ENCODE results near the gene EVA1C.
"Not testable (repeated sequence)": the region's sequence is repeated elsewhere in the genome, so short reads cannot be mapped to it uniquely, and the experiment has no call there.

Gene EVA1C

DNA sequence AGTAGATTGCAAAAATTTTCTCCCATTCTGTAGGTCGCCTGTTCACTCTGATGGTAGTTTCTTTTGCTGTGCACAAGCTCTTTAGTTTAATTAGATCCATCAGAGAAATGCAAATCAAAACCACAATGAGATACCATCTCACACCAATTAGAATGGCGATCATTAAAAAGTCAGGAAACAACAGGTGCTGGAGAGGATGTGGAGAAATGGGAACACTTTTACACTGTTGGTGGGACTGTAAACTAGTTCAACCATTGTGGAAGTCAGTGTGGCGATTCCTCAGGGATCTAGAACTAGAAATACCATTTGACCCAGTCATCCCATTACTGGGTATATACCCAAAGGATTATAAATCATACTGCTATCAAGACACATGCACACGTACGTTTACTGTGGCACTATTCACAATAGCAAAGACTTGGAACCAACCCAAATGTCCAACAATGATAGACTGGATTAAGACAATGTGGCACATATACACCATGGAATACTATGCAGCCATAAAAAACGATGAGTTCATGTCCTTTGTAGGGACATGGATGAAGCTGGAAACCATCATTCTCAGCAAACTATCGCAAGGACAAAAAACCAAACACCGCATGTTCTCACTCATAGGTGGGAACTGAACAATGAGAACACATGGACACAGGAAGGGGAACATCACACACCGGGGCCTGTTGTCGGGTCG lies 21.8 kb upstream of the EVA1C start:
- not testable (repeated sequence) for DNase-seq (ENCODE audit: low read depth)

DNA sequence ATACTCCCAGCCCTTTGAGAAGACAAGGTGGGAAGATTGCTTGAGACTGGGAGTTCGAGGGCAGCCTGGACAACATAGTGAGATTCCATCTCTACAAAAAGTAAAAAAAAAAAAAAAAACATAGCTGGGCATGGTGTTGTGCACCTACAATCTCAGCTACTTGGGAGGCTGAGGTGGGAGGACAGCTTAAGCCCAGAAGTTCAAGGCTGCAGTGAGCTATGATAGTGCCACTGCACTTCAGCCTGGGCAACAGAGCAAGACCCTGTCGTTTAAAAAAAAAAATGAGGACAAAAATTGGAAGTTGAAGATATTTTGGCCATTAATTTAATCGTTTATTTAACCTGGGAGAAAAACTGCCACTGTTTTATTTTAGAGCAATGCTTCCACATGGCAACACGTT lies 20.8 kb upstream of the EVA1C start:
- no peak for DNase-seq (ENCODE audit: low read depth)

DNA sequence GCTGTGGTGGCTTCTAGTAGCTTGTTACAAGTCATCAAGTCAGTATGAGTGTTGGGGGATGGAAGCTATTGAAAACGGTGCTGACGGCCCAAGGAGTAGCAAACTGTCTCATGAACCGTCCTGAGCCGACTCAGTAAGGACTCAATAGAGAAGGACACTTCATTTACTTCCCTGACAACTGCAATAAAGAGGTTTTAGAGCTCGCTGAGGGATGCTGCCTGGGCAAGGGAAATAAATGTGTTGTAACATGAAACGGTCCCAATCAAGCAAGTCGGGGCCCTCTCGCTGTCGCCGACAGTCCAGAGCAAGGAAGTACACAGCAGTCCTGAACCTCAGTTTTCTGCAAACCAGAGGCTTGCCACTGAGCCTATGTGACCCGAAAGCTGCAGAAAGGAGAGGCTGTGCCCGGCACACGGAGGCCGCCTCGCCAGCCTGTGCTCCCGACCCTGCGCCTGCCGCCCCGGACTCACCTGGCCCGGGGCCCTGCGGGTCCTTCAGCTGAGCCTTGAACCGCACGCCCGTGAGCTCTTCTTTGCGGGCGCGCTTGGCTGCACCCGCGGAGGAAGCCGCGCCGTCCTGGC lies 20.1 kb upstream of the EVA1C start:
- DNase-seq (ENCODE audit: low read depth) = no peak

DNA sequence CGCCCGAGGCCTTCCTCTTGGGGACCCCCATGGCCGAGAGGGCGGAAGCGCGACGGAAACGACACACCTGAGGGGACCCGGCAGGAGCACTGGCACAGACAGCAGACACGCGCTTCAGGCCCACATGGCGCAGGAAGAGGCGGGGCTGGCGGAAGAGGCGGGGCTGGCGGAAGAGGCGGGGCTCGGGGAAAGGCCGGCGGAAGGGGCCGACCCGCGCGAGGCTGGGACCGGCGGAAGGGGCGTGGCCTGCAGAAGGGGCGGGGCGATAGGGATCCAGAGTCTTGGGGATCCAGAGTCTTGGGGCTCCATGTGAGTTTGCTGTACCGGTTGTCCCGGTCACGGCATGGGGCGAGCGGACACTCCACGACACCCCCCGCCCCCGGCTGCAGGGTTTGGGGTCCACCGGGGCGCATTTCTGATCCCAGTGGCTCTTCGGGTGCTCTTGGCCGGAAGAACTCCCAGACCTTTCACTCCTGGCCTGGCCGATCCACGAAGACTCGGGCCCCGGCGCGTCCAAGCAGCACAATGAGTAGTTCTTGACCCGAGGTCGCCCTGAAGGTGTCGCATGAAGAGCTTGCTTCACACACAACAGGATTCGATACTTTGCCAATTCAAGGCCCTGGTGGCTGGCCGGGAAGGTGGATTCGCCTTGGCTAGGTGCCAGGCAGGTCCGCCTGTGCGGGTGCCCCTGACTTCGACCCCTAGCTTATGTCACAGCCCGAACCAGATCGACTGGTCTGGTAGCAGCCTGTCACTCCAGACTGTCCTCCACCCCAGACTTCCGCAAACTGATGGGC lies 19.4 kb upstream of the EVA1C start, which contains the start of gene URB1:
Gene URB1 (minus strand): TSS at position 133 of the 797 bp plus-strand sequence. CDS start 102 bp downstream, at position 31.
- DNase-seq (ENCODE audit: low read depth) = peak; percentile 96

DNA sequence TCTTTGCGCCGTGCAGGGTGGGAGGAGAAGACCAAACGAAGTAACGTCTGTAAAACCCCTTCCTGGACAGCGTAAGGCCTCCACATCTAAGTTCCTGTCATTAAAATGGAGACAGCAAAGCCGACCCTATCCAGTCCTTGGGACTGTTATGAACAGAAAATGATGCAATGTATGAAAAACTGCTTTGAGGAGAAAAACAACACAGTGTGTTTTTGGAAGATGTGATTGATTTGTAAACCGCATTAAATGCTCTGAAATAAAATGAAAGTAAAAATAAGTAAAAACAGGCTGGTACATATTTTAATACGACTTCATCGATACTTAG lies 18.9 kb upstream of the EVA1C start:
- DNase-seq (ENCODE audit: low read depth) = no peak

DNA sequence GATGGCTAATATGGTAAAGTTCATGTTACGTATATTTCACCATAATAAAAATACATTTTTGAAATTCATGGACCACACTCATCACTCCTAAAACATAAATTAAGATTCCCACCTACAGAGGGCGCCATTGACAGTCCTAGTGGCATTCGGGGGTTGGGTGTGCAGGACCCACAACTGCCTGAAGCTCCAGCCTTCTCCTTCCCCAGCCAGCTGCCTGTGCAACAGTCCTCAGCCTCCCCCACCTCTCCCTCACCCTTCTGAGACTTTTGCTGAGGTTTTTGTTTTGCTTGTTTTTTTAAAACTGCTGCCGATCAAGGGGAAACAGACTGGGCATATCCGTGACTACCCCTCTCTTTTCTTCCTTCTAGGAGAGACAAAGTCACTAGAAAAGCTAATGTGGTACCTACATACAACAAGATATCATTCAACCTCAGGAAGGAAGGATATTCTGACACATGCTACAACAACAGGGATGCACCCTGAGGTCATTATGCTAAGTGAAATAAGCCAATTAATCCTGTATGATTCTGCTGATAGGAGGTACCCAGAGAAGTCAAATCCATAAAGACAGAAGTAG lies 9.2 kb upstream of the EVA1C start:
- no peak for DNase-seq (ENCODE audit: low read depth)

DNA sequence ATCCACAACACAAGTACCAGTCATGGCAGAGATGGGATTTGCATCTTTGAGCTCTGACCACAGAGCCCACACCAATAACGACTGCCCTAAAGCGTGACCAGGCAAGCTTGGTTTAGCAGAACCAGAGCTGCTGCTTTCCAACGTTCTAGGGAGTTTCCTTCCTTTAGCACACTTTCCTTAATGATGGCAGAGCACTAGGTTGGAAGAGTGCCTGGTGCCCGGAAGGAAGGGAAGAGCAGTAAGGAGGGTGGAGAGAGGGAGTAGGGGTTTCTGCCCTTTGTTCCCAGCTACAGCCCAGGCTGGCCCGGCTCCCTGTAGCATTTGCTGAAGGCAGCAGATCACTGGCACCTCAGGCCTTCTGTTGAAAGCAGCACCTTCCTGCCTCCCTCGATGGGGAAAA lies 6.1 kb upstream of the EVA1C start:
- DNase-seq (ENCODE audit: low read depth) = no peak

DNA sequence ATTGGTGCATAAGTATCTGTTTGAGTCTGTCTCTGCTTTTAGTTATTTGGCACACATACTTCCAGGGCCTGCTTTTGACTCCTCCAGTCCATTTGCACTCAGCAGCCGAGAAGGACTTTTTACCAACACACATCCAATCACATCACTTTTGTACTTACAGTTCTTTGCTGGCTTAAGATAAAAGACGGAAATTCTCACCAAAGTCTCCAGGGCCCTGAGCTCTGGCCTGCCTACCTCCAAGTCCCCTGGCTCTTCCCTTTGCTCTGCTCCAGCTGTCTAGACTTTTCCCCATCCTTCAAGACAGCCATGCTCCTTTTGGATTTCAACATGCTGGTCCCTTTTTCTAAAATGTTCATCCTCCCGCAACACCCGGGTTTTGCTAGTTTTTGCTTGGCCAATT lies 2.2 kb upstream of the EVA1C start:
- DNase-seq (ENCODE audit: low read depth) = no peak

DNA sequence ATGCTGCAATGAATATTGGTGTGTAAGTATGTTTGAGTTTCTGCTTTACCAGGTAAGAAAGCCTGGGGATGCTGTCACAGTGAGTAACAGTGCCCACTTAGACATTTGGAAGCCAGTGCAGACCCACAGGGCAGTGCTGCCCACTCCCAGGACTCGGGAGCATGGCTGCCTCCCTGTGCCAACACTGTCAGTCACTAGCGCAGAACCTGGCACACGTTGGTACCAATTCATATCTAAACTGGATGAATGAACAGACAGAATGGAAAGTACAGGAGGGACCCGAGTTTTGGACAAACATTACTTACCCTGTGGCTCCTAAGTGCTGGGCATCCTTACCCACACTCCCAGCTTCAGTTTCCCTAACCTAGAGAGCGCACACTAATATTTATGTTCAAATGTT lies 1.6 kb upstream of the EVA1C start:
- DNase-seq (ENCODE audit: low read depth) = no peak

DNA sequence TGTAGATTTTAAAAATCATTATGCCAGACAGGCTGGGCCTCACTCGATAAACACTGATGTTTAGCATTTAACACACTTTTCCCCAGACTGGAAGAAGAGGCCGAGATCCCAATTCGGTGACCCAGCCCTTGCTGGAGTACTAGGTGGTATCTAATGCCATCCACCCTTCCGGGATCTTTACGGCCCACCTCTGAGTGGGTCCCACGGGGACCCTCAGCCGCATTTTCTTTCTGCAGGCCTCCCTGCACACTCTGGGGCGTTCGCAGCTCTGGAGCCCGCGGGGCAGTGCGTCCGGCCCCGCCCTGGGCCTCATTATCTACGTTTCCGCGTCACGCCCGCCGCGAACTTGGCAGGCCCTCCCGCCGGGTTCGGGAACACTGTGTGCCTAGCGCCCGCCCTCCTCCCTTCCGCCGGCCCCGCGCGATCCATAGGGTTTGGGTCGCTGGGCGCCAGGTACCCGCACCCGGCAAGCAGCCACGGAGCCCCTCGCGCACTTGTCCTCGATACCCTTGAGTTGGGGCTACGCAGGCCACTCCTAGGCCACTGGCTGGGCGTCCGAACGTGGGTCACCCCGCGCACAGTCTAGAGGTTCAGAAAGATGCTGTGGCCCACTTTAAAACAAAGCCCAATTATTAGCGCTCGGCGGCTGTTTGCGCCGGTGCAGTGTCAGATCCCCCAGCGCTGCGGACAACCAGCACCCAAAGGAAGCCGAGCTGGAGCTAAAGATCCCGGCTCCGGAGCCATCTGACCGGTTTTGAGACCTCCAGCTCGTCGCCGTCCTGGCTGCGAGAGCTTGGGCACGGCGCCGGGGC lies 950 bp upstream of the EVA1C start:
- DNase-seq (ENCODE audit: low read depth) = peak; percentile 46

DNA sequence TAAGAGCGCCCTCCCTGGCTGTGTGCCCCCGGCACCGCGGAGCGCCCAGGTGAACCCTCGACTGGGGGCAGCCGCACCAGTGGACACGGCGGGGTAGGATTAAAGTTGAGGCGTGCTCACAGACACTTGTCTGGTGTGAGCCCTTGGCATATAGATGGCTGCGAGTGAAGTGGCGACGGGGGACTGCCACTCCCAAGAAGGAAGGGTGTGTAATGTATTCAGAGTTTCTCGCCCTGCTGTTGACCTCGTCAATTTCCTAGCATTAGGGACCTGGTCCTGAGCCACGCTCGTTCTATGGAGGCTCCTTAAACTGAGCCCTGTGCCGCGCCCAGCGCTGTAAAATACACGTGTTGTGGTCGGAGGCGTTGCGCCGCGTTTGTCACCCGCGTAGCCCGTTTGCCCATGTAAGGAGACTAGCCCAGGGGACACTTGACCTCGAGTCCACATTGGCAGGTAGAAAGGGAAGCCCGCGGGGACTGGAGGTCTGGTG lies 554 bp downstream of the EVA1C start:
- DNase-seq (ENCODE audit: low read depth) = no peak

DNA sequence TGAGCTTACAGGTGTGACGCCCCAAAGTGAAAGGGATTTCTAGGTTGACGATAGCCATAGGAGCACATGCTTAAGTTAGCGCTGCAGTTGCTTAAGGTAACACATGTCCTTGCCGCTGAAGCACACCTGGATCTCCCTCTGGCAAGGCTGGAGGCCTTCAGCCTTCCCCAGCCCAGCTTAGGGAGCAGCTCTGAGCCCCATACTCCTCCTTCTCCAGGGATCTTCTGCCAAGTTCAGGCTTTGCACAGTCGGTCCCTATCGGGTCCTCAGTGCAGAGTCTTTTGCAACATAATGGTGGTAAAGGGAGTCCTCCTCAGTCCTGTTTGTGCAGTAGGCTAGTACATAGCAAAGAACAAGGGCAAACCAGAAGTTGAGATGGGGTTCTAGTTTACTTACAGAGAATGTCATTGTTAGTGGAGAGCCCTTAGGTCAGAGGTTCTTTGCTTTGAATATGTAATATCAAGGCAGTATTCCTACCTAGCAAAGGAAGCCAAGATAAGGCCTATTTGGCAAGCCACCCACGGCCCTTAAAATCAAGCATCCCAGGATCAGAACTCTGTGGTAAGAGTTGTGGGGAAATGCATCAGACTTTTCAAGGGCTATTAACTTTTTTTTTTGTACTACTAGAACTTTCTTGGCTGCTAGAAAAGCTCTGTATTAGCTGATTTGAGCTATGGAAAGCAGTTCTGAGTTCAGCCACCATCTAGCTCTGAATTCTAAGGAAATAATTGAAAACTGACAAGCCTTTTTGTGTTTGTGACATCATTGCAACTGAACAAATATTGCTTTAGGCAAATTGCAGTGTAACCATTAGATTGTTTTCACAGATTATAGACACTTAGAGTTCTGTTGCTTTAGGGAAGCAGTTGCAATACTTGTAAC lies 1.4 kb downstream of the EVA1C start:
- DNase-seq (ENCODE audit: low read depth) = no peak

DNA sequence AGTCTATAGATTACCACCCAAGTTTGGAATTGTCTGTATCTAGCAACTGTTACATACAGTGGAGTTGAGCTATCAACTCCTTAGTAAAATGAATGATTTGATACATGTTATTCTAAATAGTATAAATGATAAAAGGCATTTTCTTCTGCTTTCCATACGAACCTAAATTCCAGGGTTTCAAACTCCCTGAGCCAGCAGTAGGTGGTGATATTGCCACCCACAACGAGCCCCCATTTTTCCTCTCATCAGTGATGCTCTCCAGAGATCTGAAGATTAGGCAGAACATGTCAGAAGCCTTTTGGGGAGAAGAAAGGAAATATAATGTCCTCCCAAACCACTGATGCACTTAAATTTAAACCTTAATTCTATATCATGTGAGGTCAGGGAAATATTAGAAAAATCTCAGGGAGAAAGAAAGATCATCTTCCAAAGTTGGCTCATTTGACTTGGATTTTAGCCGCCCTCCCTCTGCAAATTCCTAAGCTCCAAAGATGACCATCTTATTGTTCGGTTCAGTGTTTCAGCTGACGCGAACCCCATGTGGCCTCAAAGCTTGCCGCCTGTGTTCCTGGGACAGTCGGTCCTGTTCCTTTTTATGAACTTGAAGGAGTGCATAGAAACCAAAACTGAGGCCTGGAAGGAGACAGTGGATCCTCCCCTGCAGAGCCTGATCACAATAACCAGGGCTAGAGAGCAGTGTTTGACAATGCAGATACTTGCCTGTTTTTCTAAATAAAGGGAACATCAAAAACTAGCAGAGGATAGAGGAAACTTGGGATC lies 2.3 kb downstream of the EVA1C start:
- no peak for DNase-seq (ENCODE audit: low read depth)

DNA sequence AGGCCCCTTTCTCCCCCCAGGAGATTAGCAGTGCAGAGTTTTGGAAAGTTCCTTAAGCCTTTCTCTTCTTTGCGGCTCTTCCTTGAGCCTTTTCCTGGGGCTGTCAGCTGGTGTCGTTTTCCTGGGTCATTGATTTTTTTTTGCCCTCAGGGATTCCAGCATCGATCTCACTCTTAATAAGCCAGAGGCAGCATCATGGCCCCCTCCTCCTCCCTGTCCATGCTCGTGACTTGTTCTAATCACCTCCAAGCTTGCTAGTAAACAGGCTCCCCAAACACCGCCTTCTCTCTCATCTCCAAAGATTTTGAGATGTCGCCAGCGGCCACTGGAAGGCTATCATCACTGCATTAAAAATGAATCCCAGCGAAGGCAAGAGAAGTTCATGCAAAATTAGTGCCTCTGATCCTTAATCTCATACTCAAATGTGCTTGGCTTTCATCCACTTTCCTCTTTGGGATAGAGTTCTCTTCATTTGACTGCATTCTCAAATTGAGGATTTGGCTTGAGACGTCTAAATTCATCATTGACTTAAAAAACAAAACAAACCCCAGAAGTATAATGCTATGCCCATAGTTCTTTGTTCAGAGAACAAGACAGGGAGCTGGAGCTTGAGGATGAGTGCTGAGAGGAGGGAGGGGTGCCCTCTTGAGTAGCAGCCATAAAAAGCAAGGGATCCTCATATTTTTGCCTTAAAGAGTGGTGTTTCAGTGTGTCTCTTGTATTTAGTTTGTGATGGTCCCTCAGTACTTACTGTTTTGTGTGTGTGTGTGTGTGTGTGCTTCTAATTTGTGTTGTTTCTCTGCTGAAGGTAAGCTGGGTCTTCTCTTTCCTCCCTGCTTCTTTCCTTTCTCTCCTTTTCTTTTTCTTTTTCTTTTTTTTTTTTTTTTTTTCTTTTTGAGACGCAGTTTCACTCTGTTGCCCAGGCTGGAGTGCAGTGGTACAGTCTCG lies 3.2 kb downstream of the EVA1C start:
- no peak for DNase-seq (ENCODE audit: low read depth)

DNA sequence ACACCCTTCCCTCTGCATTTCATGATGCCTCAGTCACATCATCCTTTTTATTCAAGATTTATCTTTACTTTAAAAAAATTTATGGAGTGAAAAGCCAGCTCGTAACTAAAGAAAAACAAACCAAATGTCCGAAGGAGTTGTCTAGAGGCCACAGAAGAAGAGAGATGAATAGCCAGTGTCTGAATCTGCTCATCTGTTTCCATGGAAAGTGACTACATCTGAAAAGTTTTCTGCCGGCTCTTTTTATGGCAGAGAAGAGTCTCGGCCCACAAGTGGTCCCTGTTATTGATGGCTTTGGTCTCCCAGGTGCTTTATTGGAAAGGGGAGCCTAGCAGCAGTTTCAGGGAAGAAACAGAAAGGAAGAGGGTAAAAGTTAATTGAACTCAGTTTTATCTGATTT lies 5.6 kb downstream of the EVA1C start:
- DNase-seq (ENCODE audit: low read depth) = no peak

DNA sequence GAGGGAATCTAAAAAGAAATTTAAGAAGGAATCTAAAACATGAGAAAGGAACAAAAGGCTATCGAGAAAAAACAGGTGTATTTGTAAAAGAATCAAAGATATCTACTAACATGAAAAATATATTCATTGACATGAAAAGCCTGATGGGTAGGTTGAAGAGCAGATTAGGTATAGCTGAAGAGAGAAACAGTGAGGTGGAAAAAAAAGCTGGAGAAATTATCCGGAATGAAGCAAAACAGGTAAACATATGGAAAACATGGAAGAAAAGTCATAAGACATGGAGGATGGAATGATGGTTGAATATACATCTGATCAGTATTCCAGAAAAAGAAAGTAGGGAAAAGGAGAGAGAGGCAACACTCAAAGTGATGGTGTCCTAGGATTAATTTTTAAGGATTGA lies 9.6 kb downstream of the EVA1C start:
- DNase-seq (ENCODE audit: low read depth) = no peak

DNA sequence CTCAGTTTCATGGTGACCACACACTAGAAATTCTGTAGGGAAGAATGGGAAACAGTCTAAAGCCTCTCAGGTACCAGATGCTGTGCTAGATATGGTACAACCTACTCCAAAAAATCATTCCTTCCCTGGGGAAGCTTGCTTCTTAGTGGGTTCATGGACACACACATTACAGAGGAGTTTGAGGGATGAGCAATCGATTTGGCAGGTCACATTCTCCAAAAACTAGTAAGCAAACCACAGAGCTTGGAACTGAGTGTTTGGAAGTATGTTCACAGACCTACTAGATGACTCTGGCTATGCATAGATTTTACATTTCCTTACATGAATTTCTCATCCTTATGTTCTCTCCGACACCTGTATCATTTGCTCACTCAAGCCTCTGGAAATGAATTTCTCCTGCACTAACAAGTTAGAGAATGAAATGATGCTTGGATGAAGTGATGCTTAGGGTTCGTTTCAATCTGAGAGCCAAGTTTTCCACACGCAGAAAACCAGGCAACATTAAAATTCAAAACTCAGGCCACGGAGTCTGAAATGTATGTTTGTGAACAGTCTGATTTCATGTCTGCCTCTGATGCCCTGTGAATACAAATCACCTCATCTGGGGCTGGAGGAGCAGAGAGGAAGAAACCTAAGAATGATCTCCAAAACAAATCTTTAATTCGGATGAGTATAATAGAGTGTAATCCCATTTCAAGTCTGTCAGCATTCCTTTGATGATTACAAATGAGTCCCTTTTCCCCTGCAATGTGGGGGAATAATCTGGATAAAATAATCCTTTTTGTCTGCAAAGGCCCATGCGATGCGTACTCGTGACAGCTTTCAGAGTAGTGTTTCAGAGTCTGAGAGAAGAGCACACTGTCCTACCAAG lies 11.0 kb downstream of the EVA1C start:
- DNase-seq (ENCODE audit: low read depth) = no peak

DNA sequence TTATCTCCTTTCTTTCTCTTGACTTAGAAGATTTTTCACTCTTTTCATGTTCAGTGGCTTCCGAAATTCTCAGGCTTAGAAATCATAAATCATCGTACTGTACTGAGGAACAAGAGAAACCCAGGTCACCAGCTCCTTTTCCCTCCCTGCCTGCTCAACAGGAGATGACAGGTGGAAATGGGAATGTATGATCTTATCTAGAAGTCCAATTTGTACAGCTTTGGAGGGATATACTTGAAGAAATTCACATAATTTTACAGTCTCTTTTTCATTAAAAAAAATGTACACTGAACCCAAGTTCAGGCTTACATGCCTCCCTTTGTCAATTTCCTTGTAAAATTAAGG lies 11.7 kb downstream of the EVA1C start:
- DNase-seq (ENCODE audit: low read depth) = no peak
